GM10248 (cell line): ENCODE data around the gene IKZF5.

Experiments used
- CTCF ChIA-PET: fragments of 300-600 bp; sonication (Branson Sonifier 250); formaldehyde crosslinking; extraction: SDS; loops from one replicate; lab custom pipeline; 2021; ENCODE audit warnings: antibody characterized with exemption; lab: Yijun Ruan, JAX
- POLR2A ChIA-PET: fragments of 350-650 bp; sonication (Branson Sonifier 250); formaldehyde crosslinking; extraction: SDS; loops from one replicate; lab custom pipeline; 2020; ENCODE audit warnings: antibody characterized with exemption; lab: Yijun Ruan, JAX
- DNase-seq: peaks from one replicate; pipeline ENCODE4 v3.0.0; 2012; ENCODE audit errors: extremely low spot score
- TF ChIP-seq, protein P1 (sequence below): IDR thresholded peaks from 2 replicates; pipeline ENCODE4 v1.5.1; 2012; ENCODE audit warnings: mild to moderate bottlenecking, low read depth; ENCODE audit errors: extremely low read depth, missing control alignments, control extremely low read depth

The IKZF5 gene

DNA sequence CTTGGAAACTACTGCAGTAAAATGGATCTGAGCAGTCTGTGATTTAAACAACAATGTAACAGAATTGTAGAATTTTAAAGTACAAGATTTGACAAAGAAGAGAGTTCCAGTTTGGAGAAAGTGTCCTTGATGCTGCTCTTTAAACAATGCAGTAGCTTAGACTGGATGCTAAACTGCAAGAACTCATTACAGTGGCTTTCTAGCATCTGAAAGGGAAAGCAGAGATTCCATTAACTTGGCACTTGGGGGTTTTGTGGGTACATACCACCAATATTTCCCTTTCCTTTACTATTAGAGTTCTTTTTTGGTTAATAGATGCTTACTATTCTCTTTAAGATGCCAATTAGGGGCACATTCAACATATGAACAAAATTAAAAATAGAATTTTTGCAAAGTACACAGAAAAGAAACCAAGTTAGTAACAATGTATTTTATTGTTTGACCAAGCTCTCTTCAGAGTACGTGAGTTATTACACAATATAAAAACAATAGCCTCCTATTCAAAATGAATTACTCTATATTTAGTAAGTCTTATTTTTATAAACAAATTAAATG lies 16.5 kb downstream of the IKZF5 start:
- DNase-seq = no peak
- ChIA-PET POLR2A (no interaction called here), CTCF (interaction anchor here (12.2 kb wide), 1 partner anchor 10 kb away, joined by 107 read pairs; the partner anchor contains the start of gene PSTK)
- TF ChIP-seq, protein P1, sequence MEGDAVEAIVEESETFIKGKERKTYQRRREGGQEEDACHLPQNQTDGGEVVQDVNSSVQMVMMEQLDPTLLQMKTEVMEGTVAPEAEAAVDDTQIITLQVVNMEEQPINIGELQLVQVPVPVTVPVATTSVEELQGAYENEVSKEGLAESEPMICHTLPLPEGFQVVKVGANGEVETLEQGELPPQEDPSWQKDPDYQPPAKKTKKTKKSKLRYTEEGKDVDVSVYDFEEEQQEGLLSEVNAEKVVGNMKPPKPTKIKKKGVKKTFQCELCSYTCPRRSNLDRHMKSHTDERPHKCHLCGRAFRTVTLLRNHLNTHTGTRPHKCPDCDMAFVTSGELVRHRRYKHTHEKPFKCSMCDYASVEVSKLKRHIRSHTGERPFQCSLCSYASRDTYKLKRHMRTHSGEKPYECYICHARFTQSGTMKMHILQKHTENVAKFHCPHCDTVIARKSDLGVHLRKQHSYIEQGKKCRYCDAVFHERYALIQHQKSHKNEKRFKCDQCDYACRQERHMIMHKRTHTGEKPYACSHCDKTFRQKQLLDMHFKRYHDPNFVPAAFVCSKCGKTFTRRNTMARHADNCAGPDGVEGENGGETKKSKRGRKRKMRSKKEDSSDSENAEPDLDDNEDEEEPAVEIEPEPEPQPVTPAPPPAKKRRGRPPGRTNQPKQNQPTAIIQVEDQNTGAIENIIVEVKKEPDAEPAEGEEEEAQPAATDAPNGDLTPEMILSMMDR = no peak

DNA sequence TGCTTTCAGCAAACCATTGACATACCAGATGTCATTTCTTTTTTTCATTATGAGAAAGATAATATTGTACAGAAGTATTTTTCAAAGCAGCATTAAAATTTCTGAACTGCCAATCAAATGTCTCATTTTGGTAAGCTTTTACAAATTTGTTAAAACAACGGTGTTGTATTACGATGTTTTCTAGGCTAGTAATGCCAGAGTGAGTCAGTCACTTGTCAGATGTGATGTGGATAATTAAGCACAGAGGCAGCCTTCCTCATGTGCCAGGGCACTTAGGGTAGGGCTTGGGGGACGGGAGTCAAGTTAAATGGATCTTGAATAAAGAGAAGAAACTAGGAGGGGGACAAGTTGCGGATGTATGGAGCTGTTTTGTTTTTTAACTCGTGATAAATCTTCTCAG lies 18.3 kb downstream of the IKZF5 start:
- ChIA-PET CTCF (interaction anchor here (0.8 to 12.2 kb wide), 2 partner anchors 8 to 10 kb away, joined by 3 to 107 read pairs; partner anchors contain the start of gene PSTK), POLR2A (interaction anchor here (1.2 kb wide), 1 partner anchor 9 kb away, joined by 3 read pairs; no protein-coding TSS in a partner anchor)
- DNase-seq = no peak
- TF ChIP-seq, protein P1 = no peak

DNA sequence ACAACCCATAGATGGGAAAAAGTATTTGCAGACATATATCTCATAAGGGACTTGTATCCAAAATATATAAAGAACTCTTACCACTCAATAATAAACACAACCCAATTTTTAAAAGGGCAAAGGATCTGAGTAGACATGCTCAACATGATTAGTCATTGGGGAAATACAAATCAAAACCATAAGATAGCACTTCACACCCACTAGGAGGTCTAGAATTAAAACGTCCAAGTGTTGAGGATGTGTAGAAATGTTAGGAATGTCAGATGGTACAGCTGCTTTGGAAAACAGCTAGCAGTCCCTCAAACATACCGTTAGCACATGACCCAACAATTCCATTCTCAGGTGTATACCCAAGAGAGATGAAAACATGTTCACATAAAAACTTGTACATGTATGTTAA lies 20.1 kb downstream of the IKZF5 start:
- ChIA-PET CTCF (interaction anchor here (0.8 to 12.2 kb wide), 2 partner anchors 6 to 12 kb away, joined by 3 to 107 read pairs; partner anchors contain the start of gene PSTK), POLR2A (no interaction called here)
- TF ChIP-seq, protein P1 = no peak
- DNase-seq = no peak

DNA sequence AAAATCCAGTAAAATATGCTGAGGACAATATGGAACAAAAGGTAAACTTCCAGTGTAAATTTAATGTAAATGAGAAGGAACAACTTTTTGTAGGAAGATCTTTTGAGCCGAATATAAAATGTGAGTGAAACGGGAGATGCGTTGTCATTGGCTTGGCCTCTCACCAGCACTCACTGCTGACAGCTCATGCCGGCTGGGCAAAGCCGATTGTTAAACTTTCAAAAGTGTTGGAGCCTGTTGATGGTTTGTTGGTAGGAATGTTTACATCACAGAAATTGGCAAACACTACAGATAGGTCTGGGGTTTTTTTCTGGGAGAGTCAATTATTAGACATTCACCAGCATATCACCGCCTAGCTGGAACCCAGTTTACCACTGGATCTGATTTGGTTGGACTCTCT lies 22.3 kb downstream of the IKZF5 start:
- TF ChIP-seq, protein P1 = no peak

DNA sequence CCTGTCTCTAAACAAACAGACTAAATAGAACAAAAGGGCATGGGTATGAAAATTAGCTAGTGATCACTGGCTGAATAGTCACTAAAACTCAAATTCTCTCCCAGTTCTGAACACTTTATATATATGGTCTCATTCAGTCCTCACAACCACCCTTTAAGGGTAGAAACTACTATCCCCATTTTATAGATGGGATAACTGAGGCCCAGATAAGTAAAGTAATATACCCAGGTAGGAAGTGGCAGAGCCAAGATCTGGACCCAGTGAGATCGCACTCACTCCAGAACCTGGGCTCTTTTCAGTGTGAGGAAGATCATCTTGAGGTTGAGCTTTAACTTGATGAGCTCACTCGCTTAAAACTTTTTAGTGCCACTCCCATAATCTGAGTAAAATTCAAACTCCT lies 23.9 kb downstream of the IKZF5 start:
- TF ChIP-seq, protein P1 = no peak
- no peak for DNase-seq
- POLR2A ChIA-PET = no interaction called here
- CTCF ChIA-PET = interaction anchor here (1.3 to 8.5 kb wide), 3 partner anchors 10 to 58 kb away, joined by 3 to 107 read pairs (median 84); partner anchors contain the start of genes ACADSB and IKZF5

More for the DNA sequence above, 22.3 kb downstream of the IKZF5 start:
- CTCF ChIA-PET = interaction anchor here (8.4 to 8.5 kb wide), 2 partner anchors 8 to 20 kb away, joined by 84 to 107 read pairs; partner anchors contain the start of genes ACADSB and IKZF5
- no peak for DNase-seq
- POLR2A ChIA-PET = no interaction called here

DNA sequence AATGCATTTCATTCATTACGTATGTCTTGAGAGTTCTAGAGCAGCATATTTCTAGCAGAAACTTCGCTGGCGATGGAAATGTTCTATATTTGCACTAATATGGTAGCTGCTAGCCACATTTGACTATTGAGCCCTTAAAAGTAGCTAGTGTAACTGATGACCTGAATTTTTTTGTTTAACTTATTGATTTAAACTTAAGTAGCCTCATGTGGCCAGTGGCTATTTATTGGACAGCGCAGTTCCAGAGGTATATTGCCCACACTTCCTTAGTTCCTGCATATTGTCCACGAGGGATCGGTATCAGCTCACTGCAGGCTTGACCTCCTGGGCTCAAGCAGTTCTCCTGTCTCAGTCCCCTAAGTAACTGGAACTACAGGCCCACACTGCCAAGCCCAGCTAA lies 24.7 kb downstream of the IKZF5 start:
- DNase-seq = no peak
- TF ChIP-seq, protein P1 = no peak
- CTCF ChIA-PET = interaction anchor here (1.6 to 8.5 kb wide), 3 partner anchors 10 to 36 kb away, joined by 4 to 107 read pairs (median 84); partner anchors contain the start of genes ACADSB and IKZF5
- POLR2A ChIA-PET = no interaction called here
